Stimulated activated CD8-positive, alpha-beta memory T cell treated with anti-CD3 and anti-CD28 coated beads, Interleukin-4, amount 100 ng/mL, for 24 hours (primary cell): ENCODE measurements around the gene CALHM1.
A peak's percentile ranks its signal among the peaks of the same experiment; 100 is the strongest.
"Not testable (repeated sequence)": the region's sequence is repeated elsewhere in the genome, so short reads cannot be mapped to it uniquely, and the experiment has no call there.

Experiments used
- DNase-seq: peaks from one replicate; pipeline ENCODE4 v3.0.0-alpha.2; 2020; ENCODE audit warnings: low read depth

The CALHM1 gene

GRCh38 chr10:103486635-103487409 lies 28.1 kb upstream of the CALHM1 start:
- not testable (repeated sequence) for DNase-seq

GRCh38 chr10:103481974-103482531 lies 23.4 kb upstream of the CALHM1 start:
- DNase-seq: no peak

- no peak for DNase-seq
Observed at GRCh38 chr10:103480521-103480920, 21.8 kb upstream of the CALHM1 start.

- no peak for DNase-seq
Observed at GRCh38 chr10:103479135-103479534, 20.4 kb upstream of the CALHM1 start, which contains the start of gene CALHM3. CALHM3 (minus strand) TSS chr10:103479240; CDS start chr10:103479032, 208 bp downstream.

- no peak for DNase-seq
Observed at GRCh38 chr10:103478671-103479070, 20.0 kb upstream of the CALHM1 start.

GRCh38 chr10:103476046-103476768 lies 17.5 kb upstream of the CALHM1 start:
- no peak for DNase-seq

- no peak for DNase-seq
Observed at GRCh38 chr10:103475437-103475836, 16.7 kb upstream of the CALHM1 start.

- DNase-seq: no peak
Observed at GRCh38 chr10:103474077-103474476, 15.4 kb upstream of the CALHM1 start.

- no peak for DNase-seq
Observed at GRCh38 chr10:103473261-103473671, 14.6 kb upstream of the CALHM1 start.

- no peak for DNase-seq
Observed at GRCh38 chr10:103472005-103472404, 13.3 kb upstream of the CALHM1 start.

- DNase-seq: peak; percentile 62
Observed at GRCh38 chr10:103470761-103471653, 12.3 kb upstream of the CALHM1 start.

GRCh38 chr10:103469201-103469600 lies 10.5 kb upstream of the CALHM1 start:
- no peak for DNase-seq

GRCh38 chr10:103467406-103467805 lies 8.7 kb upstream of the CALHM1 start:
- DNase-seq: no peak

GRCh38 chr10:103466734-103467133 lies 8.0 kb upstream of the CALHM1 start:
- DNase-seq: no peak

GRCh38 chr10:103465411-103466179 lies 6.9 kb upstream of the CALHM1 start:
- no peak for DNase-seq

- no peak for DNase-seq
Observed at GRCh38 chr10:103463499-103463898, 4.8 kb upstream of the CALHM1 start.

GRCh38 chr10:103459615-103460014 lies 915 bp upstream of the CALHM1 start:
- DNase-seq: no peak

- DNase-seq: no peak
Observed at GRCh38 chr10:103457896-103458583, 660 bp downstream of the CALHM1 start.

- DNase-seq: no peak
Observed at GRCh38 chr10:103457176-103457712, 1.5 kb downstream of the CALHM1 start.

GRCh38 chr10:103456074-103456660 lies 2.5 kb downstream of the CALHM1 start:
- no peak for DNase-seq
